Measurements from ENCODE around the gene KCNIP1. TPM values are rescaled to one million over a fixed set of nuclear protein-coding genes. Genes with fewer than 3 reads are reported as not detected.

KCNIP1 gene
- total and polyA plus RNA-seq, 10 of the 15 experiments (the other 5 are each of a cell fraction or from before 2014, with no cell fraction given): not detected

- ChIA-PET SMC1A (ENCODE audit: uncharacterized antibody, unreplicated experiment) (no interaction called here), POLR2A (no interaction called here), RAD21 (ENCODE audit: unreplicated experiment) (no interaction called here), CTCF (no interaction called here)
- H3K4me2 ChIP-seq (ENCODE audit: control insufficient read depth, insufficient read depth): no peak overlapping the region
- no peaks in the 10 kb centered on the region for H3K4me1 ChIP-seq (ENCODE audit: control insufficient read depth, insufficient read depth, low read length)
- no peaks in the 10 kb centered on the region for H4K20me1 ChIP-seq (ENCODE audit: control insufficient read depth, insufficient read depth)
- in situ Hi-C loops (cut with MboI): no loop called here
- peak; percentile 25 for DNase-seq (ENCODE audit: low read depth, low spot score)
- no peak overlapping the region for H3K9ac ChIP-seq (ENCODE audit: control insufficient read depth, insufficient read depth, low read length)
- no peak overlapping the region for H3K27ac ChIP-seq (ENCODE audit: control insufficient read depth, insufficient read depth)
- 1% methylated on average over 4 of the region's 4 CpGs for WGBS (ENCODE audit: insufficient coverage, insufficient replicate concordance, low lambda C conversion rate, missing lambda C conversion rate)
- no peak overlapping the region for H3K4me3 ChIP-seq
- no peak overlapping the region for H2AFZ ChIP-seq (ENCODE audit: control insufficient read depth, low read depth, low read length)
- H3K9me3 ChIP-seq (replicated peaks; ENCODE audit: control insufficient read depth, insufficient read depth, low read length): no peaks in the 10 kb centered on the region
- FAIRE-seq: no peak
- peaks cover 0 to 2% of the 10 kb centered on the region in 2 experiments; a peak in 1 of 4 replicates for H3K27me3 ChIP-seq (replicated peaks in 1 of 2; ENCODE audit: control insufficient read depth in 2 of 2, insufficient read depth in 2 of 2, low read length in 1 of 2)
- ATAC-seq: peak; percentile 94
- BruUV-seq (replicated peaks): no TSS peak
- H3K36me3 ChIP-seq (ENCODE audit: control insufficient read depth in 2 of 2, insufficient read depth in 2 of 2, low read length in 1 of 2): no peaks in the 10 kb centered on the region
- intact Hi-C loops (cut with micrococcal nuclease; ENCODE audit: unreplicated experiment): no loop called here
- no peaks in the 10 kb centered on the region for H3K79me2 ChIP-seq (ENCODE audit: control insufficient read depth, insufficient read depth, low read length)
- TF ChIP-seq FOS (IDR thresholded peaks at IDR 0.05; ENCODE audit: borderline replicate concordance, extremely low read depth, insufficient read length) (no peak), IKZF2 (IDR thresholded peaks at IDR 0.05) (peak; percentile 65 to 73; a peak in 3 of 4 replicates), RELB (IDR thresholded peaks at IDR 0.05; ENCODE audit: low read depth) (peak; percentile 75; the same call in 1 of the 2 replicates), ELK1 (IDR thresholded peaks at IDR 0.05; ENCODE audit: low read depth, low read length) (no peak), MEF2B (IDR thresholded peaks at IDR 0.05; ENCODE audit: partially characterized antibody, poor library complexity, severe bottlenecking) (peak; percentile 51), ZNF217 (IDR thresholded peaks at IDR 0.05) (peak; percentile 73; the same call in 1 of the 2 replicates), SKIL (IDR thresholded peaks at IDR 0.05; ENCODE audit: low read depth, poor library complexity, severe bottlenecking) (peak; percentile 60), KLF5 (IDR thresholded peaks at IDR 0.05; ENCODE audit: partially characterized antibody) (no peak), REST (IDR thresholded peaks at IDR 0.05; ENCODE audit: low read depth, low read length) (no peak), SPI1 (IDR thresholded peaks at IDR 0.05; ENCODE audit: borderline replicate concordance, insufficient read depth, low read depth, low read length) (peak; percentile 2; the same call in 1 of the 2 replicates), EP300 (IDR thresholded peaks at IDR 0.05; ENCODE audit: borderline replicate concordance in 1 of 2, control insufficient read depth in 1 of 2, low read depth in 2 of 2, low read length in 2 of 2) (peak; percentile 57 to 59; a peak in 2 of 4 replicates), IKZF1 (conservative IDR thresholded peaks at IDR 0.05) (peak; percentile 72)
These were observed 253.4 kb downstream of the KCNIP1 start for GRCh38 chr5:170757182-170757601.

Measured in GM12878 (cell line).